ENCODE measurements around the gene THRB.
"Not testable (repeated sequence)": the region's sequence is repeated elsewhere in the genome, so short reads cannot be mapped to it uniquely, and the experiment has no call there.

THRB gene

DNA sequence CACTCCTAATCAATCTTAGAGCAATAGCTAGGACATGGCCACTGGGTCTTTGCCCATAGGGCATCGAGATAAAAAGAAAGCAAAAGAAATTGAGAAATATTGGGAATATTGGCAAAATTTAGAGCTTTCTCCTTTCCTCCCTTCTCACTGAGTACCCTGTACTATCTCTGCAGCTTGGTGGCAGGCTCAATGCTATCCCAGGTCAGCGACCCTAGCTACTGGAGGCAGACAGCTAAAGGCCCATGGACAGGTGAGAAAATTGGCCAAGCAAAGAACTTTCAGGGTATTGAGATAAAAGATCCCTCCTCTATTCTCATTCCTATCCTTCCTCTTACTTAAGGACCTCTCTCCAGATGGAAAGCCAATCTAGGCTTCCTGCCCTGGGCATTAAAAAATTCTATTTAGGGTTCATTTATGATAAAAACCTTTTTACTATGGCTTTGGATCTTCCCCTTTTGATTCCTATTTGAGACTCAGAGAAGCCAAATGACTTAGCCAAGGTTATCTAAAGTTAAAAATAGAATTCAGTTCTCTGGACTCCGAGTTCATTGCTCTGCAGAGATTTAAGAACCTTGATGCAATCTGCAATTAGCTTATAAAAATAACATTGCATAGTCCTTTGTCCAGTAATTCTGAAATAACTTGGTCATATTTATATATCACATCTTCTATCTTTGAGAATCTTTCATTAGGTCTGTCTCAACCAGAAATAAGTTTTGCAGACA is 75.4 kb downstream of the THRB start:
- FAIRE-seq (no peak), DNase-seq (ENCODE audit: insufficient read length, low spot score) (no peak)
- TF ChIP-seq CTCF (IDR thresholded peaks at IDR 0.05; ENCODE audit: insufficient read depth, missing control alignments), result no peak

DNA sequence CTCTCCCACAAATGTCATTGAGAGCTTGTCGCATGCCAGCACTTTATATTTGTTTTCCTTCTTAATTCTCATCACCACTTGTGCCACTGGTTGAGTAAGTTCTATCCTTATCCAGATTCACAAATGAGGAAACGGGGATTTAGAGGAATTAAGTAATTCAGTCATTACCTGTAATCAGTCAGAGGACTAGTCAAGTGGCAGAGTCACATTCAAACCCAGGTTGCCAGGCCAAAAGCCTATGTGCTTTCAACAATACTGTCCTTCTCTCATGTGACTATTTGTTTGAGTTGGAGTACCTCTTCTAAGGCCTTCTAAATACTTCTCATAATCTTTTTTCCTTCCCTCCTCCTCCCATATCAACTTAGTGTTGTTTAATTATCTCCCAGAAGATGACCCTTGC is 76.9 kb downstream of the THRB start:
- FAIRE-seq (no peak), DNase-seq (ENCODE audit: insufficient read length, low spot score) (no peak)
- TF ChIP-seq CTCF (IDR thresholded peaks at IDR 0.05; ENCODE audit: insufficient read depth, missing control alignments), result no peak

GRCh38 chr3:24416224-24416623 is 78.4 kb downstream of the THRB start:
- FAIRE-seq (no peak), DNase-seq (ENCODE audit: insufficient read length, low spot score) (no peak)
- TF ChIP-seq CTCF (IDR thresholded peaks at IDR 0.05; ENCODE audit: insufficient read depth, missing control alignments), result no peak

- TF ChIP-seq CTCF (IDR thresholded peaks at IDR 0.05; ENCODE audit: insufficient read depth, missing control alignments), result no peak
- no peak for FAIRE-seq
- DNase-seq (ENCODE audit: insufficient read length, low spot score), result no peak
Observed at GRCh38 chr3:24415824-24416223, 78.8 kb downstream of the THRB start.

GRCh38 chr3:24413662-24414061 is 81.0 kb downstream of the THRB start:
- FAIRE-seq; DNase-seq (ENCODE audit: insufficient read length, low spot score): not testable (repeated sequence)

DNA sequence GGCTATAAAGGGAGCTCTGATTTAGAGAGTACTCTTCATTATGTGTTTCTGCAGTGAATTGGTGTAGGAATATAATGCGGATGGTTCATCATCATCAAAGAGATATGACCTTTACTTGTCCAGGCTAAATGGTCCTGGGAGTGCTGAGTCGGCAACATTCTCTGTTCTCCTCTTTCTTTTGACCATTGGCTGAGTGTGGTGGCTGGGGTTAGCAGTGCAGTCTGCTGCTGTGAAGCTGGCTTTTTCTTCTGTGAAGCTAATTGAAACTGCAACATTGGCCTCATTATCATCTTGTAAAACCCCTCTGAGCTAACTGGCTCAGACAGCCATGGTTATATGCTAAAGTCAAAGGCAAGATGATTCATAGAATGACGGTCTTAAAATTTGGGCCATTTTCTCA is 83.8 kb downstream of the THRB start:
- TF ChIP-seq CTCF (IDR thresholded peaks at IDR 0.05; ENCODE audit: insufficient read depth, missing control alignments), result no peak
- no peak for FAIRE-seq
- DNase-seq (ENCODE audit: insufficient read length, low spot score), result no peak

DNA sequence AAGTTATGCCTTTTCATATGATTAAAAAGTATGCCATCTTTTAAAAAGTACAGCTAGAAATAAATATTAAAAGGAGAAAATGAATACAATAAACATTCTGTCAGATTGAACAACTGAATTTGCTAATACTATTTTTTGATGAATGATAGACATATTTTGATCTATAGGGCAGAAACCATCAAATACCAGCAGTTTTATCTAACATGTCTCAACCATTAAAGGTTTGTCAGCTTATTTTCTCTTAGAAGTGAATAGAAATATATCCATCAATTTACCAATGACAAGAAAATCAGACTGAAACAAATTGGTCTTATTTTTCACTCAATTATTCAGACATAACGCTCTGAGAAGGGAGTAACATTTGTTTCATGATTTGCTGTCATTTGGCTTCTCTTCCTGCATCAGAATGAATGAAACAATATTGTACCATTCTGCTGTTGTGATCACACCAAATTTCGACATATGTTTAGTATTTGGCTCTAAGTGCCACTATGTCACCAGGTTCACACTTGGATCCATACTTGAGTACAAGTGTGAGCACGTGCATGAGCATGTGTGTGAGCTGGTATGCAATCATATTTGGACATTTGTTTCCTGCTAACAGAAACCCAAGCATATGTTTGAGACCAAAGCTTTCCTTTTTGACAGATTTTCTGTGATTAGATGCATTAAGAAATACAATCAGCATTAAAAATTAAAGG is 86.5 kb downstream of the THRB start:
- TF ChIP-seq CTCF (IDR thresholded peaks at IDR 0.05; ENCODE audit: insufficient read depth, missing control alignments), result no peak
- DNase-seq (ENCODE audit: insufficient read length, low spot score) (no peak), FAIRE-seq (no peak)

All from D721Med (cell line).